ENCODE measurements around the gene HELZ2.

GRCh38 chr20:63606686-63607085 lies 32.6 kb upstream of the HELZ2 start:
- TF ChIP-seq CTCF (conservative IDR thresholded peaks at IDR 0.05; ENCODE audit: low read depth, low read length), result no peak
- no peak for TF ChIP-seq POLR2A (IDR thresholded peaks at IDR 0.05; ENCODE audit: low read depth, low read length)
- TF ChIP-seq MAZ (IDR thresholded peaks at IDR 0.05; ENCODE audit: borderline replicate concordance, low read depth, low read length), result no peak
- no peak for TF ChIP-seq SMC3 (IDR thresholded peaks at IDR 0.05; ENCODE audit: low read depth, low read length)
- TF ChIP-seq RAD21 (IDR thresholded peaks at IDR 0.05; ENCODE audit: low read length), result no peak
